ENCODE results near the gene TAF13.
"Not testable (repeated sequence)": the region's sequence is repeated elsewhere in the genome, so short reads cannot be mapped to it uniquely, and the experiment has no call there.

The TAF13 gene

GRCh38 chr1:109045595-109045994 lies 30.2 kb downstream of the TAF13 start:
- no peak for DNase-seq

- DNase-seq = peak; percentile 98 to 99 (median 99)
Observed at GRCh38 chr1:109041621-109042468, 34.0 kb downstream of the TAF13 start, which contains the start of gene WDR47. Gene WDR47, minus strand, starts transcription at chr1:109042102. Its CDS starts 18,590 bp downstream, at chr1:109023512.

DNA sequence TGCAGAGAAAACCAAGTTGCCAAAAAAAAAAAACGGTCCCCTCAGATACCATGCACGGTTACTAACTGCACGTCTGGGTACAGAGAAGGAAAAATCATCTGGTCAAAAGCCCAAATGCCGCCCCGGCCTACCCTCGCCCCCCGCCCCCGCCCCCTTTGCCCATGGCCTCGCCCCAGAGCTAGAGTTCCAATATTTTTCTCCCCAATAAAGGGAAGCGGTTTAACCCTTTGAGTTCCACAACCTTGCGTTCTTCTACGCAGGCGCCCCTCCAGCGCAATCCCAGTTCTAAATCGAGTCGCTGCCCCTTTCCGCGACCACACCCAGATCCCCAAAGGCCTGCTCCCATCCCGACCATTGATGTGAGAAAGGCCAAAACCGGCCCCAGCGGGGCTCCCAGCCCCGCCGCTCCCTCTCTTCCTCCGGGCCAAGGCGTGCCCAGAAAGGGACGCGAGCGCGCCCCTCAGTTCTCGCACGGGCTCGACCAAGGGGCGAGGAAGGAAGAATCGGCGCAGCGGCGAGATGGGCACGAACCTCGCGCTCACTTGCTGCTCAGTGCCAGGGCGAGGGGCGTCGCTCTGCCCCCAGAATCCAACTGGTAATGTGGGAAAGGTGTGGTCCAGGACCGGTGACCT lies 34.7 kb downstream of the TAF13 start:
- DNase-seq = peak; percentile 28 to 51 (median 42)

DNA sequence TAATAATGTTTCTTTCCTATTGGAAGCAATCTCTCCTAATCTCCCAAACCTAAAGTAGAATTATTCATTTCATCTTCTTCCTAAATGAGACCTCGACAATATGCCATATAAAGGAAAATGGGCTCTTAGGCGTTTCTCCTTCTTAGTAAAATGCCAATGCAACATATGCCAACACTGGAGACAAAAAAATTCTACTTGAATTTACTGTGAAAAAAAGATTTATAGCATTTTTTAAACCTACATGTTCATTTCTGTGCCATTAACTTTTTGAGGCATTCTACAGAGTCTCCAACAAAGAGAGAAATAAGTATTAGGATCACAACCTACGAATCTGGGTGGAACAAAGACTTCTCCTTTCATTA lies 35.2 kb downstream of the TAF13 start:
- no peak for DNase-seq

GRCh38 chr1:109034382-109034781 lies 41.4 kb downstream of the TAF13 start:
- no peak for DNase-seq

DNA sequence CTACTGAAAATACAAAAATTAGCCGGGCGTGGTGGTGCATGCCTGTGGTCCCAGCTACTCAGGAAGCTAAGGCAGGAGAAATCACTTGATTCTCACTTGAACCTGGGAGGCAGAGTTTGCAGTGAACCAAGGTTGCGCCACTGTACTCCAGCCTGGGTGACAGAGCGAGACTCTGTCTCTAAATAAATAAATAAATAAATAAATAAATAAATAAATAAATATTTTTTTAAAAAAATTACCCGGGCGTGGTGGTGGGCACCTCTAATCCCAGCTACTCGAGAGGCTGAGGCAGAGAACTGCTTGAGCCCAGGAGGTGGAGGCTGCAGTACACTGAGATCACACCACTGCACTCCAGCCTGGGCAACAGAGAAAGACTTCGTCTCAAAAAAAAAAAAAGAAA lies 46.3 kb downstream of the TAF13 start:
- DNase-seq = not testable (repeated sequence)

DNA sequence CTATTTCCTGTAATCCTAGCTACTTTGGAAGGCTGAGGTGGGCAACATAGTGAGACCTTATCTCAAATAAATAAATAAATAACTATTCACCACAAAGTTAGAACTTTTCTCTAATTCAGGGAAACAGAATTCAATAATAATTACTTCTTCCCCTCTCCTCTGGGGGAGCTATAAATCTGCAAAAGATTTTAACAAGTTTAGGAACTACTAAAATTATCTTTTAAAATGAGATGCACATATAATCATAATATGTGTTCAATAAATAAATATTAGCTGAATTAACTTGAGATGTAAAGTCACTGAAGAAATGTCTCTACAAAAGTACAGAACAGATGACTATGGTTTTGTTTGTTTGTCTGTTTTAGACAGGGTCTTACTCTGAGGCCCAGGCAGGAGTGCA lies 48.0 kb downstream of the TAF13 start:
- peak in 2 of 4 experiments; percentile 10 to 17 for DNase-seq

GRCh38 chr1:109025694-109026093 lies 50.1 kb downstream of the TAF13 start:
- no peak for DNase-seq

GRCh38 chr1:109024646-109025045 lies 51.2 kb downstream of the TAF13 start:
- no peak for DNase-seq

DNA sequence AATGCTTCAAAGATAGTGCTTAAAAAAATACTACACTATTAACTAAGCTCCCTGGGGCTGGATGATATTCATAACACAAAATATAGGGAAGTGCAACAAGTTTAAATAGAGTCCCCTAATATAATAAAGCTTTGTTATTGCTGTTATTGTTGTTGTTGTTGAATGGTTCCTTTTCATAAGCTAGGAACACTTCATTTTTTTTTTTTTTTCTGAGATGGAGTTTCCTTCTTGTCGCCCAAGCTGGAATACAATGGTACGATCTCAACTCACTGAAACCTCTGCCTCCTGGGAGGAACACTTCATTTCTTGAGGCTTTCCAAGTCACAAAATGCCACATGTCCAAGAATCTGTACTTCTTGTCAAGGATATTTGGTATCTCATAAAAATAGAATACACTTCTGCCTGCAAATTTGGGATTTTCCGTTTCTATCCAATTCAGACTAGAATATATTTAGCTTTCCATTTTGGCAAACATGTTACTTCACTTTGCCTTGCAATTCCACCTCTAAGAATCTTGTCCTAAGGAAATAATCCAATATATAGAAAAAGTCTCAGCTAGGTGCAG lies 55.0 kb downstream of the TAF13 start:
- DNase-seq = no peak

GRCh38 chr1:109017719-109018118 lies 58.1 kb downstream of the TAF13 start:
- not testable (repeated sequence) for DNase-seq

DNA sequence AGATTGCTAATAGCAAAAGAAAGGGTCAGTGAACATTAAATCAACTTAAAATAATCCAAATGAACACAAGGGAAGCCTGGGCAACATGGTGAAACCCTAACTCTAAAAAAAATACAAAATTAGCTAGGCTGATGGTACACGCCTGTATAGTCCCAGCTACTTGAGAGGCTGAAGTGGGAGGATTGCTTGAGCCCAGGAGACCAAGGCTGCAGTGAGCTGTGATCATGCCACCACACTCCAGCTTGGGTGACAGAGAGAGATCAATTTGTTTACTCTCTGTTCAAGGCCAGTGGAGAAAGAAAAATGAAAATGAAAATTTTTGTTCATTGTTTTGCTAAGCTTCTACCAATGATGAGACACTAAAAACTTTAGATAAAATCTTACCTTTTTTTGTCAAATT lies 58.7 kb downstream of the TAF13 start:
- no peak for DNase-seq
